Astrocyte (in vitro differentiated cells and primary cell): ENCODE results near the gene DCLK1. TPM values are rescaled to one million over a fixed set of nuclear protein-coding genes. Genes with fewer than 3 reads are reported as not detected.

ENCODE experiments used
- DNase-seq: peaks from one replicate; pipeline ENCODE4 v3.0.0-alpha.2; 2010; ENCODE audit warnings: low read depth
- FAIRE-seq: peaks from 2 replicates; lab custom pipeline; 2011; peaks lifted over from hg19 to GRCh38; lab: Jason Lieb, UNC
- H2AFZ ChIP-seq: 2 replicates; pipeline ENCODE4 v1.6.0; 2012; ENCODE audit warnings: low read depth, low read length, inconsistent platforms
- H3K27ac ChIP-seq: 2 replicates; pipeline ENCODE4 v1.5.1; 2011; ENCODE audit warnings: low read depth, low read length, inconsistent platforms
- H3K27me3 ChIP-seq: 2 replicates; pipeline ENCODE4 v1.6.0; 2011; ENCODE audit warnings: low read length, inconsistent platforms; ENCODE audit not compliant: insufficient read depth
- H3K36me3 ChIP-seq: 2 replicates; pipeline ENCODE4 v1.5.1; 2011; ENCODE audit warnings: low read length, inconsistent platforms; ENCODE audit not compliant: insufficient read depth
- H3K4me1 ChIP-seq: 2 replicates; pipeline ENCODE4 v1.5.1; 2011; ENCODE audit warnings: low read length, inconsistent platforms; ENCODE audit not compliant: insufficient read depth
- H3K4me2 ChIP-seq: 2 replicates; pipeline ENCODE4 v1.6.0; 2012; ENCODE audit warnings: low read length, inconsistent platforms
- H3K4me3 ChIP-seq: 2 replicates; pipeline ENCODE4 v1.5.1; 2011; ENCODE audit warnings: low read depth, mild to moderate bottlenecking, low read length, inconsistent platforms; ENCODE audit not compliant: insufficient read depth
- H3K79me2 ChIP-seq: 2 replicates; pipeline ENCODE4 v1.6.0; 2012; ENCODE audit warnings: mild to moderate bottlenecking, low read length, inconsistent platforms; ENCODE audit not compliant: insufficient read depth
- H3K9ac ChIP-seq: 2 replicates; pipeline ENCODE4 v1.6.0; 2012; ENCODE audit warnings: mild to moderate bottlenecking, low read length, inconsistent platforms
- H3K9me3 ChIP-seq: 2 replicates; pipeline ENCODE4 v1.5.1; 2012; ENCODE audit warnings: low read depth, mild to moderate bottlenecking, low read length, inconsistent platforms; ENCODE audit not compliant: insufficient read depth
- H4K20me1 ChIP-seq: 2 replicates; pipeline ENCODE4 v1.6.0; 2012; ENCODE audit warnings: low read length, inconsistent platforms; ENCODE audit not compliant: insufficient read depth
- H3K27ac Mint-ChIP-seq: one replicate; pipeline ENCODE4 v1.8.0; 2021; ENCODE audit warnings: mild to moderate bottlenecking, mixed read lengths; ENCODE audit not compliant: unreplicated experiment
- H3K27me3 Mint-ChIP-seq: one replicate; pipeline ENCODE4 v1.8.0; 2021; ENCODE audit warnings: low read depth, mixed read lengths; ENCODE audit not compliant: unreplicated experiment
- H3K36me3 Mint-ChIP-seq: one replicate; pipeline ENCODE4 v1.8.0; 2021; ENCODE audit warnings: low read depth, mixed read lengths; ENCODE audit not compliant: unreplicated experiment
- H3K4me1 Mint-ChIP-seq: one replicate; pipeline ENCODE4 v1.8.0; 2021; ENCODE audit warnings: low read depth, mixed read lengths; ENCODE audit not compliant: unreplicated experiment
- H3K4me3 Mint-ChIP-seq: one replicate; pipeline ENCODE4 v1.8.0; 2021; ENCODE audit warnings: mild to moderate bottlenecking, moderate library complexity, mixed read lengths; ENCODE audit not compliant: unreplicated experiment
- H3K9me3 Mint-ChIP-seq: one replicate; pipeline ENCODE4 v1.8.0; 2021; ENCODE audit warnings: mild to moderate bottlenecking, mixed read lengths; ENCODE audit not compliant: unreplicated experiment
- EZH2 ChIP-seq: IDR thresholded peaks from 2 replicates; pipeline ENCODE4 v1.6.1; 2012; ENCODE audit warnings: mild to moderate bottlenecking, low read length, inconsistent platforms; ENCODE audit not compliant: insufficient read depth
- total RNA-seq: library from RNA; stranded (reverse); gene quantifications from 2 replicates; pipeline ENCODE4 v1.2.1, GENCODE V29; 2021
- TF ChIP-seq, protein P1 (sequence below): IDR thresholded peaks from 2 replicates; pipeline ENCODE4 v1.5.1; 2011; ENCODE audit warnings: low read depth, mild to moderate bottlenecking, inconsistent platforms, low read length, moderate library complexity; ENCODE audit not compliant: insufficient read depth

The DCLK1 gene
- total RNA-seq, 1 donor from 2014 or later, result 4.9 TPM

GRCh38 chr13:35996360-35996759, 134.8 kb downstream of the DCLK1 start:
- Mint-ChIP-seq H3K36me3 (no peaks in the 10 kb centered on the region), H3K9me3 (no peaks in the 10 kb centered on the region), H3K27ac (no peak overlapping the region), H3K4me3 (no peak overlapping the region), H3K4me1 (peaks cover 15% of the 10 kb centered on the region), H3K27me3 (no peaks in the 10 kb centered on the region)
- Histone ChIP-seq H3K9me3 (no peaks in the 10 kb centered on the region), H3K4me3 (no peak overlapping the region), H3K36me3 (no peaks in the 10 kb centered on the region), H3K79me2 (no peaks in the 10 kb centered on the region), H2AFZ (no peak overlapping the region), H3K4me1 (peaks cover 27% of the 10 kb centered on the region), H3K4me2 (no peak overlapping the region), H4K20me1 (no peaks in the 10 kb centered on the region), H3K27me3 (no peaks in the 10 kb centered on the region), H3K27ac (no peak overlapping the region), H3K9ac (no peak overlapping the region)
- no peak for TF ChIP-seq EZH2
- TF ChIP-seq, protein P1, sequence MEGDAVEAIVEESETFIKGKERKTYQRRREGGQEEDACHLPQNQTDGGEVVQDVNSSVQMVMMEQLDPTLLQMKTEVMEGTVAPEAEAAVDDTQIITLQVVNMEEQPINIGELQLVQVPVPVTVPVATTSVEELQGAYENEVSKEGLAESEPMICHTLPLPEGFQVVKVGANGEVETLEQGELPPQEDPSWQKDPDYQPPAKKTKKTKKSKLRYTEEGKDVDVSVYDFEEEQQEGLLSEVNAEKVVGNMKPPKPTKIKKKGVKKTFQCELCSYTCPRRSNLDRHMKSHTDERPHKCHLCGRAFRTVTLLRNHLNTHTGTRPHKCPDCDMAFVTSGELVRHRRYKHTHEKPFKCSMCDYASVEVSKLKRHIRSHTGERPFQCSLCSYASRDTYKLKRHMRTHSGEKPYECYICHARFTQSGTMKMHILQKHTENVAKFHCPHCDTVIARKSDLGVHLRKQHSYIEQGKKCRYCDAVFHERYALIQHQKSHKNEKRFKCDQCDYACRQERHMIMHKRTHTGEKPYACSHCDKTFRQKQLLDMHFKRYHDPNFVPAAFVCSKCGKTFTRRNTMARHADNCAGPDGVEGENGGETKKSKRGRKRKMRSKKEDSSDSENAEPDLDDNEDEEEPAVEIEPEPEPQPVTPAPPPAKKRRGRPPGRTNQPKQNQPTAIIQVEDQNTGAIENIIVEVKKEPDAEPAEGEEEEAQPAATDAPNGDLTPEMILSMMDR, result no peak
- DNase-seq, result no peak
- FAIRE-seq, result no peak

- no peak for DNase-seq
- Mint-ChIP-seq H3K9me3 (peaks cover 4% of the 10 kb centered on the region), H3K36me3 (no peaks in the 10 kb centered on the region), H3K27ac (peak overlapping the region; percentile 83), H3K4me1 (peaks cover 15% of the 10 kb centered on the region), H3K4me3 (no peak overlapping the region), H3K27me3 (no peaks in the 10 kb centered on the region)
- TF ChIP-seq, protein P1, result no peak
- TF ChIP-seq EZH2, result no peak
- H3K79me2 ChIP-seq, result no peaks in the 10 kb centered on the region
- no peaks in the 10 kb centered on the region for H3K9me3 ChIP-seq
- peak overlapping the region; percentile 62 for H3K27ac ChIP-seq
- no peaks in the 10 kb centered on the region for H4K20me1 ChIP-seq
- H3K4me3 ChIP-seq, result no peak overlapping the region
- H2AFZ ChIP-seq, result no peak overlapping the region
- peaks cover 27% of the 10 kb centered on the region for H3K4me1 ChIP-seq
- no peak for FAIRE-seq
- H3K36me3 ChIP-seq, result no peaks in the 10 kb centered on the region
- H3K27me3 ChIP-seq, result no peaks in the 10 kb centered on the region
- peak overlapping the region; percentile 37 for H3K9ac ChIP-seq
- H3K4me2 ChIP-seq, result peak overlapping the region; percentile 0
Measured at GRCh38 chr13:35995136-35995535, 136.0 kb downstream of the DCLK1 start.

DNA sequence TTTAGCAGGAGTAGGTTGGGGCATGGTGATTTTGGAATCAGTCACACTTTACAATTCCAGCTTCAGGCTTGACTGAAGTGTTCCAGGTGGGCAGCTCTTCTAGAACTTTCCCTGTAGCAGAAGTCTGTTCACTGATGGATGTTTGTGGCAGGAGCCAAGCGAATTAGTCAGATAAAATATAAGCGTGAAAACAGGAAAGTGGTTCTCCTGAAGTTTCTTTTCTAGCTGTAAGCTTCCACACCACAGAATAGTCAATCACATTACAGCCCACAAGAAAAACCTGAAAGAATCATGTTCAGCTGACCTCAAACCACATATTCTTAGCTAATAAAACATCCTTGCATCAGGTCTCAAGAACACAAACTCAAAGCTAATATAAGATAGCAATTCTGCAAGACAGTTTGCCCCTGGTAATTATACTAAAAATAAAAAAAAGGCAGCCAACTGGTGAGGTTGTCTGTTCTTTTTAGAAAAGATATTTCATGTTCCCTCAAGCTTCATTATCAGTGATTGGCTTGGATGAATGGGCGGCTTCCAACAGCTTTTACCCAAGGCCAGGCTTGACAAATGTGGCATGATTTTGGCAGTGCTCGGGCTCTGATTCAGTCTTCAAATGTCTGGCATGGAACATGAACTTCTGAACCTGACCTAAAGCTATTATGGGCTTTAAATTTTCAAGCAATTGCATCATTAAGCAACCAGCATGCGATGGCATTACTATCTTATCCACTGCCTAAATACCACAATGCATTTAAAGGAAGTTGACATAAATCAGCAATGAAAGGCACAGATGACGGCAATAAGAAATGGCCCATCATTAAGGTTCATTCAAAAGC, 136.8 kb downstream of the DCLK1 start:
- Histone ChIP-seq H3K4me2 (peak overlapping the region; percentile 27), H3K27ac (peak overlapping the region; percentile 62), H4K20me1 (no peaks in the 10 kb centered on the region), H3K79me2 (no peaks in the 10 kb centered on the region), H2AFZ (no peak overlapping the region), H3K27me3 (no peaks in the 10 kb centered on the region), H3K9ac (peak overlapping the region; percentile 37), H3K4me3 (no peak overlapping the region), H3K36me3 (no peaks in the 10 kb centered on the region), H3K4me1 (peaks cover 27% of the 10 kb centered on the region), H3K9me3 (no peaks in the 10 kb centered on the region)
- Mint-ChIP-seq H3K9me3 (peaks cover 4% of the 10 kb centered on the region), H3K36me3 (no peaks in the 10 kb centered on the region), H3K27me3 (no peaks in the 10 kb centered on the region), H3K27ac (peak overlapping the region; percentile 83), H3K4me1 (peaks cover 15% of the 10 kb centered on the region), H3K4me3 (no peak overlapping the region)
- no peak for TF ChIP-seq EZH2
- TF ChIP-seq, protein P1, result no peak
- peak; percentile 97 for DNase-seq
- peak; percentile 89 for FAIRE-seq
